ENCODE measurements around the gene QRICH2.

- no peak for TF ChIP-seq SP1 (IDR thresholded peaks at IDR 0.05)
- no peak for TF ChIP-seq BHLHE40 (IDR thresholded peaks at IDR 0.05; ENCODE audit: borderline replicate concordance)
- TF ChIP-seq FOXK2 (IDR thresholded peaks at IDR 0.05): no peak
- no peak for TF ChIP-seq FOXM1 (IDR thresholded peaks at IDR 0.05; ENCODE audit: borderline replicate concordance)
- no peak for TF ChIP-seq CTBP1 (IDR thresholded peaks at IDR 0.05; ENCODE audit: borderline replicate concordance)
- no peak for TF ChIP-seq ZNF384 (IDR thresholded peaks at IDR 0.05)
These were observed 23.0 kb upstream of the QRICH2 start for GRCh38 chr17:76331083-76331482.
